NCI-H2196 treated with DMSO at 0.1 percent for 48 hours (cell line): ENCODE data around the gene CMIP.

Experiments
- DNase-seq: peaks from one replicate; lab custom pipeline; 2025; ENCODE audit not compliant: unreplicated experiment; lab: John Stamatoyannopoulos, UW

Gene CMIP

GRCh38 chr16:81615833-81616232 lies 171.2 kb downstream of the CMIP start:
- DNase-seq, result no peak

- no peak for DNase-seq
Measured at GRCh38 chr16:81616321-81617020, 171.9 kb downstream of the CMIP start.

- DNase-seq, result no peak
Measured at GRCh38 chr16:81617021-81617346, 172.4 kb downstream of the CMIP start.

GRCh38 chr16:81618187-81618586 lies 173.6 kb downstream of the CMIP start:
- no peak for DNase-seq

GRCh38 chr16:81618661-81619060 lies 174.1 kb downstream of the CMIP start:
- no peak for DNase-seq

- DNase-seq, result no peak
Measured at GRCh38 chr16:81620029-81620428, 175.4 kb downstream of the CMIP start.

GRCh38 chr16:81620796-81621195 lies 176.2 kb downstream of the CMIP start:
- no peak for DNase-seq

- no peak for DNase-seq
Measured at GRCh38 chr16:81621496-81621895, 176.9 kb downstream of the CMIP start.

GRCh38 chr16:81623365-81624102 lies 178.9 kb downstream of the CMIP start:
- DNase-seq, result no peak

GRCh38 chr16:81624403-81624759 lies 179.8 kb downstream of the CMIP start:
- DNase-seq, result no peak

GRCh38 chr16:81624760-81625543 lies 180.3 kb downstream of the CMIP start:
- DNase-seq, result no peak

GRCh38 chr16:81625544-81626153 lies 181.0 kb downstream of the CMIP start:
- no peak for DNase-seq

- no peak for DNase-seq
Measured at GRCh38 chr16:81626181-81626674, 181.6 kb downstream of the CMIP start.

- DNase-seq, result no peak
Measured at GRCh38 chr16:81627024-81627423, 182.4 kb downstream of the CMIP start.

GRCh38 chr16:81627729-81628244 lies 183.2 kb downstream of the CMIP start:
- DNase-seq, result no peak

- DNase-seq, result no peak
Measured at GRCh38 chr16:81629034-81629802, 184.6 kb downstream of the CMIP start.

- DNase-seq, result no peak
Measured at GRCh38 chr16:81629896-81630634, 185.5 kb downstream of the CMIP start.

GRCh38 chr16:81630635-81631031 lies 186.0 kb downstream of the CMIP start:
- DNase-seq, result no peak

GRCh38 chr16:81632392-81633146 lies 188.0 kb downstream of the CMIP start:
- no peak for DNase-seq
